HS-27A (cell line): ENCODE measurements around the gene WNT5A.

Experiments used
- DNase-seq: peaks from one replicate; pipeline ENCODE4 v3.0.0-alpha.2; 2012; ENCODE audit warnings: low read depth, missing footprints

The WNT5A gene

GRCh38 chr3:55481744-55482495, 5.2 kb downstream of the WNT5A start:
- no peak for DNase-seq

- no peak for DNase-seq
These were observed 6.0 kb downstream of the WNT5A start for GRCh38 chr3:55480911-55481743.

- no peak for DNase-seq
These were observed 9.5 kb downstream of the WNT5A start for GRCh38 chr3:55477306-55478303.

GRCh38 chr3:55476515-55476914, 10.6 kb downstream of the WNT5A start:
- DNase-seq = peak; percentile 82

GRCh38 chr3:55474213-55474632, 12.9 kb downstream of the WNT5A start:
- no peak for DNase-seq

- no peak for DNase-seq
These were observed 13.3 kb downstream of the WNT5A start for GRCh38 chr3:55473788-55474187.

- no peak for DNase-seq
These were observed 15.4 kb downstream of the WNT5A start for GRCh38 chr3:55471522-55472280.

- no peak for DNase-seq
These were observed 16.0 kb downstream of the WNT5A start for GRCh38 chr3:55471084-55471483.

- DNase-seq = no peak
These were observed 17.1 kb downstream of the WNT5A start for GRCh38 chr3:55469957-55470526.

- no peak for DNase-seq
These were observed 18.9 kb downstream of the WNT5A start for GRCh38 chr3:55468251-55468650.

GRCh38 chr3:55467099-55467498, 20.0 kb downstream of the WNT5A start:
- no peak for DNase-seq

GRCh38 chr3:55466526-55466925, 20.6 kb downstream of the WNT5A start:
- DNase-seq = no peak

- peak; percentile 62 for DNase-seq
These were observed 25.2 kb downstream of the WNT5A start for GRCh38 chr3:55461896-55462295.

GRCh38 chr3:55459838-55460237, 27.3 kb downstream of the WNT5A start:
- DNase-seq = no peak

- DNase-seq = no peak
These were observed 28.8 kb downstream of the WNT5A start for GRCh38 chr3:55458181-55458790.

- no peak for DNase-seq
These were observed 31.2 kb downstream of the WNT5A start for GRCh38 chr3:55455915-55456314.

GRCh38 chr3:55454611-55455010, 32.5 kb downstream of the WNT5A start:
- no peak for DNase-seq

GRCh38 chr3:55453886-55454496, 33.1 kb downstream of the WNT5A start:
- DNase-seq = no peak

GRCh38 chr3:55452886-55453285, 34.2 kb downstream of the WNT5A start:
- no peak for DNase-seq

- DNase-seq = no peak
These were observed 37.6 kb downstream of the WNT5A start for GRCh38 chr3:55449527-55449926.
